ENCODE data around the gene CCDC39. TPM values are rescaled to one million over a fixed set of nuclear protein-coding genes. Genes with fewer than 3 reads are reported as not detected.

The CCDC39 gene
- not detected in 2 replicates for total RNA-seq

- no peak for TF ChIP-seq CTCF (IDR thresholded peaks at IDR 0.05; ENCODE audit: insufficient read depth, low read length, severe bottlenecking)
- FAIRE-seq = no peak
- peak; percentile 80 for DNase-seq (ENCODE audit: low read depth)
- Histone ChIP-seq H3K27me3 (ENCODE audit: control insufficient read depth, insufficient read depth, low read length) (peaks cover 2% of the 10 kb centered on the region), H3K4me3 (ENCODE audit: low read depth, low read length) (peak within 1 kb of the TSS; percentile 49), H3K36me3 (ENCODE audit: control insufficient read depth, insufficient read depth, low read length) (no peaks in the 10 kb centered on the region)
Measured at GRCh38 chr3:180679178-180680096, at the start of gene CCDC39. CCDC39 (minus strand) TSS chr3:180679489; CDS start chr3:180679380, 109 bp downstream.

- TF ChIP-seq CTCF (IDR thresholded peaks at IDR 0.05; ENCODE audit: insufficient read depth, low read length, severe bottlenecking) = no peak
- FAIRE-seq = no peak
- no peak overlapping the region for H3K4me3 ChIP-seq (ENCODE audit: low read depth, low read length)
Measured at GRCh38 chr3:180720012-180720411, 40.7 kb upstream of the CCDC39 start.

GRCh38 chr3:180707896-180708295, 28.6 kb upstream of the CCDC39 start:
- H3K4me3 ChIP-seq (ENCODE audit: low read depth, low read length) = no peak overlapping the region
- no peaks in the 10 kb centered on the region for H3K36me3 ChIP-seq (ENCODE audit: control insufficient read depth, insufficient read depth, low read length)
- DNase-seq (ENCODE audit: low read depth) (no peak), FAIRE-seq (no peak)
- no peak for TF ChIP-seq CTCF (IDR thresholded peaks at IDR 0.05; ENCODE audit: insufficient read depth, low read length, severe bottlenecking)
- no peaks in the 10 kb centered on the region for H3K27me3 ChIP-seq (ENCODE audit: control insufficient read depth, insufficient read depth, low read length)

More at GRCh38 chr3:180720012-180720411, 40.7 kb upstream of the CCDC39 start:
- DNase-seq (ENCODE audit: low read depth) = no peak
- no peaks in the 10 kb centered on the region for H3K36me3 ChIP-seq (ENCODE audit: control insufficient read depth, insufficient read depth, low read length)
- H3K27me3 ChIP-seq (ENCODE audit: control insufficient read depth, insufficient read depth, low read length) = no peaks in the 10 kb centered on the region

GRCh38 chr3:180705619-180706018, 26.3 kb upstream of the CCDC39 start:
- H3K27me3 ChIP-seq (ENCODE audit: control insufficient read depth, insufficient read depth, low read length) = no peaks in the 10 kb centered on the region
- no peak overlapping the region for H3K4me3 ChIP-seq (ENCODE audit: low read depth, low read length)
- DNase-seq (ENCODE audit: low read depth) (no peak), FAIRE-seq (no peak)
- H3K36me3 ChIP-seq (ENCODE audit: control insufficient read depth, insufficient read depth, low read length) = no peaks in the 10 kb centered on the region
- TF ChIP-seq CTCF (IDR thresholded peaks at IDR 0.05; ENCODE audit: insufficient read depth, low read length, severe bottlenecking) = no peak

- H3K4me3 ChIP-seq (ENCODE audit: low read depth, low read length) = no peak overlapping the region
- no peak for TF ChIP-seq CTCF (IDR thresholded peaks at IDR 0.05; ENCODE audit: insufficient read depth, low read length, severe bottlenecking)
- DNase-seq (ENCODE audit: low read depth) = peak; percentile 74
- no peaks in the 10 kb centered on the region for H3K36me3 ChIP-seq (ENCODE audit: control insufficient read depth, insufficient read depth, low read length)
- H3K27me3 ChIP-seq (ENCODE audit: control insufficient read depth, insufficient read depth, low read length) = no peaks in the 10 kb centered on the region
- no peak for FAIRE-seq
Measured at GRCh38 chr3:180704532-180704931, 25.2 kb upstream of the CCDC39 start.

Measured in bronchial epithelial cell (primary cell).